ENCODE data around the gene EFR3B. TPM values are rescaled to one million over a fixed set of nuclear protein-coding genes. Genes with fewer than 3 reads are reported as not detected.

The EFR3B gene
- polyA plus RNA-seq, 1 of the 3 experiments (the other 2 are of a cell fraction) = 1.5 TPM

- H3K4me3 ChIP-seq (ENCODE audit: low read depth in 2 of 2, low read length in 1 of 2) = no peak overlapping the region
- peaks cover 23% of the 10 kb centered on the region for H3F3A ChIP-seq (replicated peaks; ENCODE audit: insufficient read depth)
These were observed 40.6 kb upstream of the EFR3B start for GRCh38 chr2:25001325-25001637.

GRCh38 chr2:25002066-25002465 lies 39.8 kb upstream of the EFR3B start:
- WGBS (ENCODE audit: low lambda C conversion rate) = 41% methylated on average over 1 of the region's 1 CpG
- Histone ChIP-seq H3K4me1 (ENCODE audit: control insufficient read depth in 1 of 2, insufficient read depth in 2 of 2, low read depth in 1 of 2, low read length in 1 of 2) (peaks cover 6 to 9% of the 10 kb centered on the region in 2 experiments; a peak in 3 of 4 replicates), H3K36me3 (replicated peaks in 1 of 2; ENCODE audit: control insufficient read depth in 1 of 2, insufficient read depth in 2 of 2, low read length in 1 of 2) (no peaks in the 10 kb centered on the region), H3K9me3 (no peaks in the 10 kb centered on the region), H3K27ac (ENCODE audit: low read depth in 2 of 2, low read length in 1 of 2) (no peak overlapping the region), H2AFZ (ENCODE audit: low read depth) (no peak overlapping the region), H3K27me3 (ENCODE audit: insufficient read depth) (no peaks in the 10 kb centered on the region), H3K9ac (no peak overlapping the region), H4K20me1 (ENCODE audit: insufficient read depth) (no peaks in the 10 kb centered on the region), H3K4me3 (ENCODE audit: low read depth in 2 of 2, low read length in 1 of 2) (no peak overlapping the region), H3K9me2 (no peaks in the 10 kb centered on the region), H3K4me2 (no peak overlapping the region), H3F3A (replicated peaks; ENCODE audit: insufficient read depth) (peaks cover 15% of the 10 kb centered on the region), H3K79me2 (ENCODE audit: insufficient read depth) (no peaks in the 10 kb centered on the region)
- CTCF ChIA-PET = interaction anchor here (0.9 to 1.0 kb wide), 2 partner anchors 10 to 27 kb away, joined by 3 to 4 read pairs; no protein-coding TSS in a partner anchor
- no peak for DNase-seq
- POLR2A ChIA-PET = no interaction called here
- no peak for TF ChIP-seq RFX5 (IDR thresholded peaks at IDR 0.05; ENCODE audit: low read length)
- no peak for TF ChIP-seq MEF2A (IDR thresholded peaks at IDR 0.05; ENCODE audit: borderline replicate concordance, low read depth)
- TF ChIP-seq USF1 (IDR thresholded peaks at IDR 0.05; ENCODE audit: borderline replicate concordance, low read depth) = no peak
- TF ChIP-seq ZBTB33 (IDR thresholded peaks at IDR 0.05; ENCODE audit: borderline replicate concordance, low read depth) = no peak
- no peak for TF ChIP-seq TAF1 (IDR thresholded peaks at IDR 0.05; ENCODE audit: borderline replicate concordance, low read depth, low read length)
- TF ChIP-seq FOXM1 (IDR thresholded peaks at IDR 0.05; ENCODE audit: low read depth) = no peak
- no peak for TF ChIP-seq PBX3 (IDR thresholded peaks at IDR 0.05)
- no peak for TF ChIP-seq JUND (IDR thresholded peaks at IDR 0.05)
- TF ChIP-seq REST (IDR thresholded peaks at IDR 0.05; ENCODE audit: low read depth, low read length) = no peak
- no peak for TF ChIP-seq IRF3 (IDR thresholded peaks at IDR 0.05; ENCODE audit: low read depth, low read length)
- no peak for TF ChIP-seq RAD21 (IDR thresholded peaks at IDR 0.05; ENCODE audit: low read length)
- no peak for TF ChIP-seq TEAD4 (IDR thresholded peaks at IDR 0.05; ENCODE audit: borderline replicate concordance, insufficient read depth)
- no peak for TF ChIP-seq EZH2phosphoT487 (IDR thresholded peaks at IDR 0.05; ENCODE audit: borderline replicate concordance, low read depth)
- TF ChIP-seq FOXJ3 (CRISPR knock-in tag; IDR thresholded peaks at IDR 0.05) = no peak

More at GRCh38 chr2:25001325-25001637, 40.6 kb upstream of the EFR3B start:
- POLR2A ChIA-PET = interaction anchor here (1.0 kb wide), 1 partner anchor 30 kb away, joined by 3 read pairs; no protein-coding TSS in a partner anchor
- H3K79me2 ChIP-seq (ENCODE audit: insufficient read depth) = no peaks in the 10 kb centered on the region
- WGBS (ENCODE audit: low lambda C conversion rate) = 95% methylated on average over 7 of the region's 7 CpGs
- H3K4me1 ChIP-seq (ENCODE audit: control insufficient read depth in 1 of 2, insufficient read depth in 2 of 2, low read depth in 1 of 2, low read length in 1 of 2) = peaks cover 9 to 10% of the 10 kb centered on the region in 2 experiments; a peak in 3 of 4 replicates
- CTCF ChIA-PET = interaction anchor here (0.7 to 1.1 kb wide), 3 partner anchors 9 to 128 kb away, joined by 3 to 4 read pairs (median 4); no protein-coding TSS in a partner anchor
- no peak overlapping the region for H2AFZ ChIP-seq (ENCODE audit: low read depth)
- H3K9ac ChIP-seq = no peak overlapping the region
- no peaks in the 10 kb centered on the region for H3K9me2 ChIP-seq
- H3K27me3 ChIP-seq (ENCODE audit: insufficient read depth) = no peaks in the 10 kb centered on the region
- no peak overlapping the region for H3K27ac ChIP-seq (ENCODE audit: low read depth in 2 of 2, low read length in 1 of 2)
- DNase-seq = no peak
- no peak for TF ChIP-seq MEF2A (IDR thresholded peaks at IDR 0.05; ENCODE audit: borderline replicate concordance, low read depth)
- TF ChIP-seq RAD21 (IDR thresholded peaks at IDR 0.05; ENCODE audit: low read length) = no peak
- no peak for TF ChIP-seq USF2 (IDR thresholded peaks at IDR 0.05; ENCODE audit: borderline replicate concordance, low read depth, low read length)
- H3K9me3 ChIP-seq = no peaks in the 10 kb centered on the region
- H4K20me1 ChIP-seq (ENCODE audit: insufficient read depth) = no peaks in the 10 kb centered on the region
- H3K36me3 ChIP-seq (replicated peaks in 1 of 2; ENCODE audit: control insufficient read depth in 1 of 2, insufficient read depth in 2 of 2, low read length in 1 of 2) = no peaks in the 10 kb centered on the region
- H3K4me2 ChIP-seq = no peak overlapping the region; the same call in 1 of the 2 replicates

All from SK-N-SH (cell line).